RWPE2 (cell line): ENCODE measurements around the gene ASCC2.

Source experiments
- ATAC-seq: fragments of 200-7000 bp; cut with Tn5 transposase; 3 replicates; pipeline ENCODE4 v1.9.1; 2021; ENCODE audit warnings: low read depth
- DNase-seq: peaks from one replicate; pipeline ENCODE4 v3.0.0-alpha.2; 2020; ENCODE audit warnings: low spot score
- H3K27ac ChIP-seq: fragments of 450-650 bp; 2 replicates; pipeline ENCODE4 v1.5.1; 2017; ENCODE audit warnings: mild to moderate bottlenecking; ENCODE audit not compliant: poor library complexity, severe bottlenecking
- H3K27me3 ChIP-seq: fragments of 250-450 bp; sonication (Bioruptor Pico); 2 replicates; pipeline ENCODE4 v1.5.1; 2021; ENCODE audit warnings: mild to moderate bottlenecking, moderate library complexity; ENCODE audit not compliant: insufficient read depth, poor library complexity, severe bottlenecking
- H3K36me3 ChIP-seq: fragments of 250-450 bp; sonication (Bioruptor Pico); 2 replicates; pipeline ENCODE4 v1.5.1; 2020; ENCODE audit warnings: low read depth, mild to moderate bottlenecking, moderate library complexity
- H3K4me1 ChIP-seq: fragments of 250-450 bp; sonication (Bioruptor Pico); 2 replicates; pipeline ENCODE4 v1.5.1; 2021; ENCODE audit warnings: mild to moderate bottlenecking, moderate library complexity; ENCODE audit not compliant: insufficient read depth, poor library complexity, severe bottlenecking
- H3K4me3 ChIP-seq: fragments of 250-450 bp; sonication (Bioruptor Pico); 2 replicates; pipeline ENCODE4 v1.5.1; 2021; ENCODE audit warnings: mild to moderate bottlenecking, moderate library complexity; ENCODE audit not compliant: severe bottlenecking
- H3K9me3 ChIP-seq: fragments of 250-450 bp; sonication (Bioruptor Pico); 2 replicates; pipeline ENCODE4 v1.5.1; 2021; ENCODE audit warnings: mild to moderate bottlenecking, moderate library complexity; ENCODE audit not compliant: severe bottlenecking
- CTCF ChIP-seq: fragments of 450-650 bp; IDR thresholded peaks from one replicate; pipeline ENCODE4 v1.5.1; 2017; ENCODE audit warnings: mild to moderate bottlenecking, moderate library complexity; ENCODE audit not compliant: poor library complexity, severe bottlenecking

Gene ASCC2

GRCh38 chr22:29750029-29750428 lies 88.0 kb downstream of the ASCC2 start:
- H3K9me3 ChIP-seq, result no peaks in the 10 kb centered on the region
- H3K27ac ChIP-seq, result no peak overlapping the region
- ATAC-seq, result no peak
- no peak overlapping the region for H3K4me3 ChIP-seq
- no peaks in the 10 kb centered on the region for H3K36me3 ChIP-seq
- peaks cover 6% of the 10 kb centered on the region for H3K4me1 ChIP-seq
- no peaks in the 10 kb centered on the region for H3K27me3 ChIP-seq
- DNase-seq, result no peak
- no peak for TF ChIP-seq CTCF

- TF ChIP-seq CTCF, result no peak
- Histone ChIP-seq H3K27me3 (no peaks in the 10 kb centered on the region), H3K27ac (no peak overlapping the region), H3K4me3 (no peak overlapping the region), H3K9me3 (no peaks in the 10 kb centered on the region), H3K36me3 (no peaks in the 10 kb centered on the region), H3K4me1 (peaks cover 11% of the 10 kb centered on the region)
- ATAC-seq, result peak; percentile 32; the same call in 2 of the 3 replicates
- DNase-seq, result no peak
Measured at GRCh38 chr22:29748248-29748893, 89.7 kb downstream of the ASCC2 start.

GRCh38 chr22:29747832-29748231 lies 90.2 kb downstream of the ASCC2 start:
- Histone ChIP-seq H3K27me3 (no peaks in the 10 kb centered on the region), H3K4me1 (peaks cover 11% of the 10 kb centered on the region), H3K27ac (no peak overlapping the region), H3K4me3 (no peak overlapping the region), H3K9me3 (no peaks in the 10 kb centered on the region), H3K36me3 (no peaks in the 10 kb centered on the region)
- ATAC-seq (no peak), DNase-seq (no peak)
- no peak for TF ChIP-seq CTCF

GRCh38 chr22:29744902-29745301 lies 93.2 kb downstream of the ASCC2 start:
- ATAC-seq, result peak; percentile 91

More at GRCh38 chr22:29744902-29745301, 93.2 kb downstream of the ASCC2 start:
- Histone ChIP-seq H3K4me1 (peaks cover 11% of the 10 kb centered on the region), H3K36me3 (0 out of 2 replicates have a peak, but pooled peaks cover 3% of the 10 kb centered on the region), H3K27ac (peak overlapping the region; percentile 63), H3K4me3 (no peak overlapping the region), H3K9me3 (no peaks in the 10 kb centered on the region), H3K27me3 (no peaks in the 10 kb centered on the region)
- no peak for TF ChIP-seq CTCF
- DNase-seq, result peak; percentile 89
